NCI-H82 treated with DMSO at 0.1 percent for 48 hours (cell line): Measurements from ENCODE around the gene KLF6.

ENCODE experiments used
- DNase-seq: peaks from one replicate; lab custom pipeline; 2025; ENCODE audit not compliant: unreplicated experiment; lab: John Stamatoyannopoulos, UW

Gene KLF6

DNA sequence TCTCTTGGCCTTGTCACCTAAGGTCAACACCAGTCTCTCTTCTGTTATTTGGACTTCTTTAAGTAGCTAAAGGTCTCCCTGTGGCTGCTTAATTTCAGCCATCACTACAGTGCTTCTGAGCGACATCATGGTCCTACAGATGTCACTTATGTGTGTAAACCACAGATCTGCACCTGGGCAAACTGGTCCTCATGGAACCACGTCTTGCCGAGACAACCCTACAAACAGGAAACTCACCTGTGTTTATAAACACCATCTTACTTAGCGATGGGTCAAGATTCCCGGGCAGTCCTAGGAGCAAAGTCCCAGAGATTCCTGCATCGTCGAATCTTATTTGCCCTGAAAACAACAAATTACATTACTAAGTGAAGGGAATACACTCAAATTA, 27.8 kb downstream of the KLF6 start:
- no peak for DNase-seq

- no peak for DNase-seq
Measured at GRCh38 chr10:3756360-3756740, 28.7 kb downstream of the KLF6 start.

DNA sequence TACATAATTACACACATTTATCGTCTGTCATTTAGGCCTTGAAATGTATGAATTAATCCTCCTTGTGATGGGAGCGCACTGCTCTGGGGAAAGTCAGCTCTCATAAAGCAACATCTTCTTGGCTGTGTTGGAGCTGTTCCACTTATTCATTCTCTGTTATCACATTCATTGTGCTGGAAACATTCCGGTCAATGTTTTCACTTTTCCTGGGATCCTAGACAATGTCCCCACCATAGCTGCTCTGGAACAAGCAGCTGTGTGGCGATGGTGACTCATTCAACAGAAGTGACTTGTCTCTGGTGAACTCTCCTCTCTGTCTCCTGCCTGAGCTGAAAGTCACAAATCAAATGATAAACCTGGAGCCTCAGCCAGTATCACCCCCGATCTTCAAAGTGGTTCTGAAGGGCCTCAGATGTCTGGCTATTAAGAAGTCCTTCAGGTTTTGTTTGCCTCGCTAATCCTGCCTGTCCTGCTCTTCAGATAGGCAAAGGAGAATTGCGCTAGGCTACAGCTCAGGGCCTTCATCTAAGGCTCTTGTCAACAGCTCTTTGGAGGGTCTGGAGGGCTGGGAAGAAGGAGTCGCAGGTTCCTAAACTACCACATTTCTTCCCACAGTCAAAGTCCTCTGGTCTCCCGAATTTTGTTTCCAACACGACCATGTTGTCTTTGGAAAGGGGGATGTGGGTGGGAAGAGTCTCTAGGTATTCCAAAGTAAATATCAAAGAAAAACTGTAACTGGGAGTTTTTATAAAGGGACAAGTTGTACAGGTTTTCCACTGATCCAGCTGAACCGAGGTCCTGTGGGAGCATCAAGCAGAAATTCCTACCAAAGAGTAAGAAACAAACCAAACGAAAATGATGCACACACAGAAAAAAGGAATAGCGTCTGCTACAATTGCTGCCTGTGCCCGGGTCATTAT, 29.3 kb downstream of the KLF6 start:
- DNase-seq: no peak

GRCh38 chr10:3754727-3755439, 30.1 kb downstream of the KLF6 start:
- DNase-seq: no peak

- no peak for DNase-seq
Measured at GRCh38 chr10:3750854-3751253, 34.2 kb downstream of the KLF6 start.

DNA sequence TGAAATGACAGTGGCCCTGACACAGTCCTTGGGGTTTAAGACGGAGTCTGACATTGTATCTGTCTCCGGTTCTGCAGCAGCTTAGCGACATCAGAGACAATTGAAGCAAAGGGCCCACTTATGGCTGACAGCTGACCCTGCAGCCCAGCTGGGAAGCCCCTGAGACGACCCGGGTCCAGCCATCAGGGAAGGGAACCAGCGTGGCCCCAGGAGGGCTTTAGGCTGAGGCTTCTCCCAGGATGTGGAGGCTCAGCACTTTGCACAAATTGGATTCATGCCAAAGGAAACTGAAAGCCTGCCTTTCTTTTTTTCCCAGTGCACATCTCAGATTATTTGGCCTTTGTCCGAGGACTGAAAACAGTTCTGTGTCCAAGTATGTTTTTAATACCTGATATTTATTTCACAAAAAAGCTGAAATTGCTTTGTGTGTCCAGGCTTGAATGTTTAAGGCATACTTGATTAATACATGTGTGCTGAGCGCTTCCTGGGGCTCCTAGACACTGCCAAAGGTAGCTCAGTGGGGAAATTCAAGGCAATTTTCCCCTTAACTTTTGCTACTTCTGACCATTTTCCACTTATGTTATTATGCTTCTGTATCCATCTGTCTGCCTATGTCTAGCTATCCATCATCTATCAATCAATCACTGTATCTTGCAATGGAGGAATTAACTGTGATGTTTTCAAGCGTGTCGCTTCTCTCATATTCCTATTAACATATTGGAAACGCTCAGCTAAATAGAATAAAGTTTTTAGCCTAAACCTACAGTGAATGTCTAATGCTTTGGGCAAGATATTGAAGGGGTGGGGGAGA, 34.8 kb downstream of the KLF6 start:
- DNase-seq: no peak

GRCh38 chr10:3749600-3749999, 35.4 kb downstream of the KLF6 start:
- no peak for DNase-seq

- no peak for DNase-seq
Measured at GRCh38 chr10:3749011-3749410, 36.0 kb downstream of the KLF6 start.

DNA sequence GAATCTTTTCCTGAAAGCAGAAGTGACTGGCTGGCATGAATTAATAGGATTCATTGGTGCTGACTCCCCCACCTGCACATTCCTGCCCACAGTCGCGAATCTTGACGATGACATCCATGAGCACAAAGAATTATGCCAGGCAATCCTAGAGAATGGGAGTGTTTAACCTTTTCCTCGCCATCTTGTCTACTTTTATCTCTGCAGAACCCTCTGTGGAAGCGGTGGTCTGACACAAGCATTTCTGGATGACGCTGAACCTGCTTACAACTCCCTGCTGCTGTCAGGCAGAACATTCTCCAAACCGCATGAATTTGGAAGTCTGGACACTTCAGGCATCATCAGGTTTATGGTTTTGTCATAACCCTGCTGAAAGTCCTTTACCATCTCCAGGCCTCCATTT, 36.5 kb downstream of the KLF6 start:
- DNase-seq: no peak

GRCh38 chr10:3747984-3748383, 37.0 kb downstream of the KLF6 start:
- DNase-seq: no peak

DNA sequence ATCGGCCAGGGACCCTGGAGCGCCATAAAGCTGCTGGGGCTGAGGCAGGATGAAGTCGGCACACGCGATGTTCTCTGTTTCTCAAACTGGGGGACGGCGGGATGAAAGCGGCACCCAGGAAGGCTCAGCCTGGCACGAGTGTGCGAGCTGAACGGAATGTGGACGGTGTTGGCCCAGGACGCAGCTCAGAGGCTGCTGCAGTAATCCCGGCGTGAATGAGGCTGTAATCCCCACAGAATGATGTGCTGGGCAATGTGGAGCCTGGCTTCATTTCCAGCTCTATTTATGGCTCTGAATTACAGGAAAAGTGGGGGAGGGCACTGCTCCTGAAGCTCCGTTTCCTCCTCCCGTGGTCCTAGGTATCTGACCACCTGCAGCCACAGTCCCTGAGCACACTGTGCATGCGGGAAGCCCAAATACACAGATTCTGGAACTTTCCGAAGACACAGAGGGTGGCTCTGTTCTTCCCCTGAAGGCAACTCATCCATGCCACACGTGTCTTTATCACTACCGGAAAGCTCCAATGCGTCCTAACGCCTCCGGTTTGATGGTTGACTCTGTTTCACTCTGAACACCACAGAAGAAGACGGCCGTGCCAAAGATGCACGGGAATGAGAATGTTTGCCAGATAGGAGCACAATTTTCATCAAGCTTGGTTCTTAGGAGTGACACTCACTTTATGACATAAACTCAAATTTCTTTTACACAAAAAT, 37.6 kb downstream of the KLF6 start:
- DNase-seq: no peak

GRCh38 chr10:3746634-3747033, 38.4 kb downstream of the KLF6 start:
- no peak for DNase-seq

DNA sequence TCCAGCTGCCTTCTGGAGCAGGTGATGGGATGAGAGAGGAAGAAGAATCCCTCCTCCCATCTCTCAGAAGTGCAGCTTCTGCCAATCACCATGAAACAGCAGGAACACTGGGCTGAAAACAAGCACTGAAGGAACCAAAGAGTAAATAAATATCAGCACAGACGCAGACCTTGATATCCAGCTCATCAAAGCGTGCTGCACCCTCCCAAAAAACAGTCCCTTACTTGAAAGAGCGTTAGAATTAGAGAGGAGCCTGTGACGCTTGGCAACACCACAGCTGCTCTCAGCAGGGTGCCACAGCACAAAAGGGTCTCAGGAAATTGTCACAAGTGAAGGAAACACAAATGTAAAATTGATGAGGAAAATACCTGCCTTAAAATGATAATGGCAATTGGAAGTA, 39.5 kb downstream of the KLF6 start:
- DNase-seq: no peak

- no peak for DNase-seq
Measured at GRCh38 chr10:3741688-3742461, 43.1 kb downstream of the KLF6 start.

GRCh38 chr10:3740157-3740871, 44.7 kb downstream of the KLF6 start:
- DNase-seq: no peak

DNA sequence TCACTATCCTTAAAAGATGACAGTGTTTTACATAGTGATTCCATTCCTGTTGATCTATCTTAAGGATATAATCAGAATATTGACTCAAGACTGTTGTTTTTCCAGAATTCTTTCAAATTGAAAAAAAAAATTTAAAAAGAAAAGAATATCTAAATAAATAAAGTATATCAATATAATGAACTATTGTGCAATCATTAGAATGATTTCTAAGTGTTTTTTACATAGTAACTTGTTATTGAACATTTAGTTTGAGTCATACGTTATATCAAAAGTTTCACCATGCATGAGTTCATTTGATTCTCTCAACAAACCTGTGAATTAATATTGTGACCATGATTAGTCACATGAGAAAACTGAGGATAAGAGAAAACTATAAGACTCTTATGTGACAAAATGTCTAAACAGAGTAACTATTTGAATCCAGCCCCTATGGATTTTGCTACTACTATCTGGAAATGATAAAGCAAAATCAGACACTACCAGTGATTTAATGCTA, 46.1 kb downstream of the KLF6 start:
- DNase-seq: no peak

GRCh38 chr10:3737864-3738263, 47.1 kb downstream of the KLF6 start:
- no peak for DNase-seq

GRCh38 chr10:3735175-3735574, 49.8 kb downstream of the KLF6 start:
- DNase-seq: no peak

DNA sequence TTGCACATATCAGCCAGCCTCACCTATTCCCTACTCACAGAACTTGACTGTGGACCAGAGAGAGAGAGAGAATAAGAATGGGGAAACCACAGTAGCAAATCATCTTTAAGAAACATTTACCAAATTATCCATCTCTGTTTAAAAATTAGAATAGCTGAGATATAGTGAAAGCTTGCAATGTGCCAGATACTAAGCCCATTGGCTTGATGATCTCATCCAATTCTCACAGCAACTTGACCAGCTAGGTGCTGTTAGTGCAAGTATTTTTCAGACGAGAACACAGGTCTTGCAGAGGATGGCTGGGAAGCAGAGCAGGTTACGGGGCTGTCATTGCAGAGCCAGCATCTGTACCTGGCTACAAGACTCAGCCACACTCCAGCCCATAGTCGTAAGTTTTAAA, 50.9 kb downstream of the KLF6 start:
- DNase-seq: no peak
